Spleen (tissue), 13 donors: ENCODE results near the gene MSGN1. TPM values are rescaled to one million over a fixed set of nuclear protein-coding genes. Genes with fewer than 3 reads are reported as not detected.

ENCODE experiments used
- DNase-seq: peaks from one replicate; pipeline ENCODE4 v3.0.0-alpha.2; 2020
- H3K27ac ChIP-seq, 8 donors: fragments of 200-600 bp; sonication (generic) in 7 of 8; 1 replicate in 4 of 8; 2 replicates in 4 of 8; pipeline versions ENCODE4 v1.5.0 to v1.8.0; 2016 to 2021; ENCODE audit warnings: inconsistent platforms in 4 of 8, mild to moderate bottlenecking in 4 of 8, moderate library complexity in 1 of 8
- H3K27me3 ChIP-seq, 7 donors: fragments of 200-600 bp; sonication (generic) in 6 of 7; replicated peaks in 1 of 7; 1 replicate in 4 of 7; 2 replicates in 3 of 7; pipeline versions ENCODE4 v1.5.0 to v1.8.0; 2016 to 2021; ENCODE audit warnings: inconsistent platforms in 3 of 7, mild to moderate bottlenecking in 1 of 7
- H3K36me3 ChIP-seq, 6 donors: fragments of 200-600 bp; sonication (generic) in 5 of 6; 1 replicate in 4 of 6; 2 replicates in 2 of 6; pipeline versions ENCODE4 v1.5.0 to v1.8.0; 2016 to 2021; ENCODE audit warnings: inconsistent platforms in 2 of 6
- H3K4me1 ChIP-seq, 6 donors: fragments of 200-600 bp; sonication (generic) in 5 of 6; 1 replicate in 3 of 6; 2 replicates in 3 of 6; pipeline versions ENCODE4 v1.5.0 to v1.8.0; 2016 to 2021; ENCODE audit warnings: inconsistent platforms in 3 of 6
- H3K4me3 ChIP-seq, 8 donors: fragments of 200-600 bp; sonication (generic) in 7 of 8; 1 replicate in 4 of 8; 2 replicates in 4 of 8; pipeline versions ENCODE4 v1.5.0 to v1.8.0; 2016 to 2021; ENCODE audit warnings: inconsistent platforms in 4 of 8, mild to moderate bottlenecking in 4 of 8, moderate library complexity in 2 of 8
- H3K9me3 ChIP-seq, 8 donors: fragments of 200-600 bp; sonication (generic) in 7 of 8; 1 replicate in 4 of 8; 2 replicates in 4 of 8; pipeline versions ENCODE4 v1.5.0 to v1.8.0; 2016 to 2021; ENCODE audit warnings: inconsistent platforms in 4 of 8
- POLR2A ChIP-seq, 3 donors: fragments of 450-650 bp; IDR thresholded peaks; one replicate each; pipeline ENCODE4 v1.5.1; 2017; ENCODE audit warnings: antibody characterized with exemption in 3 of 3, mild to moderate bottlenecking in 1 of 3
- POLR2AphosphoS5 ChIP-seq, 3 donors: sonication (generic); formaldehyde crosslinking; IDR thresholded peaks; one replicate each; pipeline ENCODE4 v1.5.1; 2017; ENCODE audit warnings: antibody characterized with exemption in 3 of 3
- WGBS, 5 donors: extraction: QIAGEN DNeasy Blood & Tissue Kit in 3 of 5; methylation state at CpG; one replicate each; pipeline versions ENCODE4 v1.1.5 to v1.1.7; 2013 to 2018; 5-methylcytosine and 5-hydroxymethylcytosine counted together
- intact Hi-C: fragments of 100-400 bp; cut with DNase I; formaldehyde crosslinking; loops from one replicate; pipeline ENCODE4 v1.15.0; 2023; ENCODE audit warnings: low total_unique reads
- long read RNA-seq, 2 donors: transcript quantifications; one replicate each; lab custom pipeline, GENCODE V29; 2026
- polyA plus RNA-seq, 3 donors: library from polyadenylated mRNA; stranded (reverse); fragments of 200-250 nt; gene quantifications; one replicate each; pipeline ENCODE4 v1.2.1, GENCODE V29; 2013
- total RNA-seq, 7 donors: library from RNA; depleted of rRNA in 3 of 7; stranded (reverse); fragments of >200 nt in 3 of 7; fragmentation: NEBNext Ultra II Directional in 4 of 7; extraction: Animal tissue kit (Norgen Biotek cat#: 25700) in 4 of 7; gene quantifications; one replicate each; pipeline versions ENCODE4 v1.1.0 to v1.2.1, GENCODE V29; 2016 to 2021
- TF ChIP-seq, protein P1 (sequence below), 11 experiments: fragments of 200-600 bp in 7 of 11; fragments of 450-650 bp in 4 of 11; sonication (generic) in 4 of 11; IDR thresholded peaks in 8 of 11; conservative IDR thresholded peaks in 3 of 11; 1 replicate in 7 of 11; 2 replicates in 4 of 11; pipeline versions ENCODE4 v1.4.0 to v1.8.0; 2016 to 2021; ENCODE audit warnings: antibody characterized with exemption in 11 of 11, inconsistent platforms in 4 of 11, mild to moderate bottlenecking in 1 of 11
- donor health status: healthy with polysubstance abuse.
- donor health status: DM: no; HTN: no; CAD: no; lungs with moderate emphysema.
- donor health status: DM: no; HTN: no; CAD: no.
- donor health status: Bipolar disorder and iron deficiency.
- donor health status: healthy.
- donor health status: DM: no; HTN: no; CAD: no.
- donor health status: DM: yes; HTN: yes; CAD: no.

MSGN1 gene, protein sequence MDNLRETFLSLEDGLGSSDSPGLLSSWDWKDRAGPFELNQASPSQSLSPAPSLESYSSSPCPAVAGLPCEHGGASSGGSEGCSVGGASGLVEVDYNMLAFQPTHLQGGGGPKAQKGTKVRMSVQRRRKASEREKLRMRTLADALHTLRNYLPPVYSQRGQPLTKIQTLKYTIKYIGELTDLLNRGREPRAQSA
- total RNA-seq (not detected), polyA plus RNA-seq (not detected)
- long read RNA-seq, donor 1, result 0 reads
- long read RNA-seq, donor 2, result 0 reads

DNA sequence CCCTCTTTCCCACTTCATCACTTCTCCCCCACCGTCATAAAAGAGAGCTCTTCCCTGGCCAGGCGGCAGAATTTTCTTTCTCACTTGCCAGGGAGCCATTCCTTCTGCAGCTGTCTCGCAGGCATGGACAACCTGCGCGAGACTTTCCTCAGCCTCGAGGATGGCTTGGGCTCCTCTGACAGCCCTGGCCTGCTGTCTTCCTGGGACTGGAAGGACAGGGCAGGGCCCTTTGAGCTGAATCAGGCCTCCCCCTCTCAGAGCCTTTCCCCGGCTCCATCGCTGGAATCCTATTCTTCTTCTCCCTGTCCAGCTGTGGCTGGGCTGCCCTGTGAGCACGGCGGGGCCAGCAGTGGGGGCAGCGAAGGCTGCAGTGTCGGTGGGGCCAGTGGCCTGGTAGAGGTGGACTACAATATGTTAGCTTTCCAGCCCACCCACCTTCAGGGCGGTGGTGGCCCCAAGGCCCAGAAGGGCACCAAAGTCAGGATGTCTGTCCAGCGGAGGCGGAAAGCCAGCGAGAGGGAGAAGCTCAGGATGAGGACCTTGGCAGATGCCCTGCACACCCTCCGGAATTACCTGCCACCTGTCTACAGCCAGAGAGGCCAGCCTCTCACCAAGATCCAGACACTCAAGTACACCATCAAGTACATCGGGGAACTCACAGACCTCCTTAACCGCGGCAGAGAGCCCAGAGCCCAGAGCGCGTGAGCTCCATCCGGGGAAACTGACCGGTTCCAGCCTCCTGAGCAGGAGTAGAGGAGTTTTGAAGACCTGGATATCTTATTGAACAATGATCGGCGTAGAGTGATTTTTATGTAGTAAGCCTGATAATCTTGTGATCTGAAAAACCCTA, at the start of gene MSGN1:
Gene MSGN1, plus strand, starts transcription at position 65 of the 850 bp plus-strand sequence. Its CDS starts 59 bp downstream, at position 124.
- DNase-seq, result no peak
- no peak within 1 kb of the TSS for H3K27ac ChIP-seq
- no peaks in the 10 kb centered on the region for H3K36me3 ChIP-seq
- H3K9me3 ChIP-seq, result no peaks in the 10 kb centered on the region
- 94 to 97% (median 95%) methylated on average over 22 to 26 of the region's 26 CpGs for WGBS, 5 donors
- H3K27me3 ChIP-seq, result no peaks in the 10 kb centered on the region
- TF ChIP-seq POLR2AphosphoS5 (IDR thresholded peaks at IDR 0.05) (no peak), POLR2A (IDR thresholded peaks at IDR 0.05) (no peak)
- TF ChIP-seq, protein P1, sequence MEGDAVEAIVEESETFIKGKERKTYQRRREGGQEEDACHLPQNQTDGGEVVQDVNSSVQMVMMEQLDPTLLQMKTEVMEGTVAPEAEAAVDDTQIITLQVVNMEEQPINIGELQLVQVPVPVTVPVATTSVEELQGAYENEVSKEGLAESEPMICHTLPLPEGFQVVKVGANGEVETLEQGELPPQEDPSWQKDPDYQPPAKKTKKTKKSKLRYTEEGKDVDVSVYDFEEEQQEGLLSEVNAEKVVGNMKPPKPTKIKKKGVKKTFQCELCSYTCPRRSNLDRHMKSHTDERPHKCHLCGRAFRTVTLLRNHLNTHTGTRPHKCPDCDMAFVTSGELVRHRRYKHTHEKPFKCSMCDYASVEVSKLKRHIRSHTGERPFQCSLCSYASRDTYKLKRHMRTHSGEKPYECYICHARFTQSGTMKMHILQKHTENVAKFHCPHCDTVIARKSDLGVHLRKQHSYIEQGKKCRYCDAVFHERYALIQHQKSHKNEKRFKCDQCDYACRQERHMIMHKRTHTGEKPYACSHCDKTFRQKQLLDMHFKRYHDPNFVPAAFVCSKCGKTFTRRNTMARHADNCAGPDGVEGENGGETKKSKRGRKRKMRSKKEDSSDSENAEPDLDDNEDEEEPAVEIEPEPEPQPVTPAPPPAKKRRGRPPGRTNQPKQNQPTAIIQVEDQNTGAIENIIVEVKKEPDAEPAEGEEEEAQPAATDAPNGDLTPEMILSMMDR (IDR thresholded peaks at IDR 0.05 in 8 of 11, conservative IDR thresholded peaks at IDR 0.05 in 3 of 11), result no peak
- peaks cover 0 to 36% (median 12%) of the 10 kb centered on the region in 6 donors for H3K4me1 ChIP-seq
- no peak within 1 kb of the TSS for H3K4me3 ChIP-seq
- intact Hi-C loops, result no loop called here

DNA sequence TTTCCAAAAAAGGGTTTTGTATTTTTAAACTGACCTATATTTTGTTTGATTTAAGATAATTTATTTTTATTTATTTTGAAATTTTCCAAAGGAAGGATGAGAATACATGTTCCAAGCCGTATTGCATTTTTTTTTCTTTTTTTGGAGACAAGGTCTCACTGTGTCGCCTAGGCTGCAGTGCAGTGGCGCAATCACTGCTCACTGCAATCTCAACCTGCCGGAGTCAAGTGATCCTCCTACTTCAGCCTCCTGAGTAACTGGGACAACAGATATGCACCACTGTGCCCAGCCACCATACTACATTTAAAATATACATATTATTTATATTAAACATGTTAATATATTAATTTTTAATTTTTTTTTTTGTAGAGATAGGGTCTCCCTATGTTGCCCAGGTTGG, 47.4 kb upstream of the MSGN1 start:
- Histone ChIP-seq H3K4me1 (no peaks in the 10 kb centered on the region), H3K27ac (no peak overlapping the region), H3K27me3 (no peaks in the 10 kb centered on the region), H3K9me3 (no peaks in the 10 kb centered on the region), H3K4me3 (no peak overlapping the region), H3K36me3 (peaks cover 0 to 85% (median 17%) of the 10 kb centered on the region in 6 donors)
- DNase-seq, result no peak
- intact Hi-C loops, result no loop called here
- 84 to 98% (median 93%) methylated on average over 4 of the region's 4 CpGs for WGBS, 5 donors
- TF ChIP-seq, protein P1 (IDR thresholded peaks at IDR 0.05 in 8 of 11, conservative IDR thresholded peaks at IDR 0.05 in 3 of 11), result no peak
- TF ChIP-seq POLR2AphosphoS5 (IDR thresholded peaks at IDR 0.05), result no peak

DNA sequence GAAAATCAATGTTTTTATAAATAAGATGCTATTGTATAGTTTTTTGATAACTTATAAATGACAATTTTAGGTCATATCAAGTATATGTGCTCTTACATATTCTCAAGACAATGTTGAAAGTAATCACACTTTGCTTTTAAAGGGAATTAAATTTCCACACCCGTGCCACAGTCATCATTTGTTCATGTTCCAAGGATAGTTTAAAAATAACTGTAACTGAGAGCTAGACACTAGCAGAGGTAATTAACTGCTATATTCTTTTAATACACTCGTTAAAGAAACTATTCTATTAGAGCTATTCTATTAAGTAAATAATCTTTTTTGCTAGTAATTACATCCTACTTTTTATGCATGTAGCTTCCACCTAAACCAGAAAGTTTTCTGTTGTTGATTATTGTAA, 44.3 kb upstream of the MSGN1 start:
- H3K4me1 ChIP-seq, result no peaks in the 10 kb centered on the region
- DNase-seq, result no peak
- H3K36me3 ChIP-seq, result peaks cover 0 to 97% (median 19%) of the 10 kb centered on the region in 6 donors
- WGBS, 5 donors, result 95 to 98% (median 96%) methylated on average over 2 of the region's 2 CpGs
- no peaks in the 10 kb centered on the region for H3K9me3 ChIP-seq
- TF ChIP-seq, protein P1 (IDR thresholded peaks at IDR 0.05 in 8 of 11, conservative IDR thresholded peaks at IDR 0.05 in 3 of 11), result no peak
- no peak for TF ChIP-seq POLR2A (IDR thresholded peaks at IDR 0.05)
- no peak for TF ChIP-seq POLR2AphosphoS5 (IDR thresholded peaks at IDR 0.05)
- H3K4me3 ChIP-seq, result no peak overlapping the region
- no peak overlapping the region for H3K27ac ChIP-seq
- H3K27me3 ChIP-seq, result no peaks in the 10 kb centered on the region
- intact Hi-C loops, result no loop called here

DNA sequence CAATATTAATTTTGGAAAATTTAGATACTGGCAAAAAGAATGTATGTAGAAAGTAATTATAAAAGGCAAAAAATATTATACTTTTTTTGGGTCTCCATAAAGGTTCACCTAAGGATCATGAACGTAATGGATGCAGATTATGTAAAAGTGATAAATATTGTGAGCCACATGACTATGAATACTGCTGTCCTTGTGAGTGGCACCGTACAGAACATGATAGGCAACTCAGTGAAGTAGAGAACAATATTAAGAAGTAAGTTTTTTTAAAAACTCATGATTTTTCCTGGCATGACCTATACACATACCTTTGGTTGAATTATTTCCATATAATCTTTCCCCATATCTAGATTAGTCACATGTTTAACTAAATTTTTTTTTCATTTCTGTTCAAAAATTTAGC, 43.7 kb upstream of the MSGN1 start:
- TF ChIP-seq, protein P1 (IDR thresholded peaks at IDR 0.05 in 8 of 11, conservative IDR thresholded peaks at IDR 0.05 in 3 of 11), result no peak
- TF ChIP-seq POLR2A (IDR thresholded peaks at IDR 0.05) (no peak), POLR2AphosphoS5 (IDR thresholded peaks at IDR 0.05) (no peak)
- Histone ChIP-seq H3K27ac (no peak overlapping the region), H3K9me3 (no peaks in the 10 kb centered on the region), H3K27me3 (no peaks in the 10 kb centered on the region), H3K4me1 (no peaks in the 10 kb centered on the region), H3K4me3 (no peak overlapping the region), H3K36me3 (peaks cover 0 to 97% (median 17%) of the 10 kb centered on the region in 6 donors)
- WGBS, 5 donors, result 93 to 99% (median 97%) methylated on average over 2 of the region's 2 CpGs
- DNase-seq, result no peak
- intact Hi-C loops, result no loop called here
